NCI-H2196 (cell line): ENCODE results near the gene PDE4DIP.
"Not testable (repeated sequence)": the region's sequence is repeated elsewhere in the genome, so short reads cannot be mapped to it uniquely, and the experiment has no call there.

Experiments
- DNase-seq: peaks from one replicate; lab custom pipeline; 2025; ENCODE audit not compliant: unreplicated experiment; lab: John Stamatoyannopoulos, UW

The PDE4DIP gene

DNA sequence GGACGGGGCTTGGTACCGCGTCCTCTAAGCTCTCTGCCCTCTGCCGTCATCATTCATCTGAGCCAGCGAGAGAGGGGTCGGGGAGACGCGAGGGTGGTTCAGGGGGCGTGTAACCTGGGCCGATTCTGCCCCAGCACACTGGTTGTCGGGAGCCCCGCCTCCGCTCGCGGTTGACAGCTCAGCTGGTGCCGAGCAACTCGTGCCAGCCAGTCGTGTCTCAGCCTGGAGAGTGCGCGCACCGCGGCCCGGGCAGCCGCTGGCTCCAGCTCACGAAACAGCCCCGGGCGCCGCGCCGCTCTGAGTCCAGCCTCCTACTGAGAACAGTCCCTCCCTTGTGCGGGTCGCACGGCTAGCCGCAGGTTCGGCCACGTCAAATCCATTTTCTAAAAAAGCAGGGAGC is at the start of gene PDE4DIP:
Gene PDE4DIP (plus strand): TSS at position 209 of the 400 bp plus-strand sequence. CDS start 347 bp downstream, outside the sequence.
- DNase-seq: not testable (repeated sequence)

DNA sequence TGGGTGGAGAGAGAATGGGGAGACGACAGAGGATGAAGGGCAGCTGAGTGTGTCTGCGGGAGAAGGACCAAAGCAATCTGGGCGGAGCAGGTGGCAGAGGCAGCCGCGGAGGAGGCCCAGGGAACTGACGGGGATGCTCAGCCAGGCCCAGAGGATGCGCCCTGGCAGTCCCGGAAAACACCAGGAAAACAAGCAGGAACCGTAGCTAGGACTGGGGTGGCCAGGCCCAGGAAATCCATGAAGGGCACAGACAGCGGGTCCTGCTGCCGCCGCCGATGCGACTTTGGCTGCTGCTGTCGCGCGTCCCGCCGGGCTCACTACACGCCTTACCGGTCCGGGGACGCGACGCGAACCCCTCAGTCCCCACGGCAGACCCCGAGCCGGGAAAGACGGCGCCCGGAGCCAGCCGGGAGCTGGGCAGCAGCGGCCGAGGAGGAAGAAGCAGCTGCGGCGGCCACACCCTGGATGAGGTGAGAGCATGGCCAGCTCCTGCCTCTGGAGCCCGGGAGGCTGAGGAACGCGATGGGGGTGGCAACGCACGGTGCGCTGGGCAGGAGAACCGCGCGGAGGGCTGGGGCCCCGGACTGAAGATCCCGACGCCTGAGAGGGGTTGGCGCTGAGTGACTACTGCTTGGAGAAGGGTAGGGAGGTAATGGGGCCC is 35.8 kb upstream of the PDE4DIP start:
- DNase-seq: not testable (repeated sequence)

DNA sequence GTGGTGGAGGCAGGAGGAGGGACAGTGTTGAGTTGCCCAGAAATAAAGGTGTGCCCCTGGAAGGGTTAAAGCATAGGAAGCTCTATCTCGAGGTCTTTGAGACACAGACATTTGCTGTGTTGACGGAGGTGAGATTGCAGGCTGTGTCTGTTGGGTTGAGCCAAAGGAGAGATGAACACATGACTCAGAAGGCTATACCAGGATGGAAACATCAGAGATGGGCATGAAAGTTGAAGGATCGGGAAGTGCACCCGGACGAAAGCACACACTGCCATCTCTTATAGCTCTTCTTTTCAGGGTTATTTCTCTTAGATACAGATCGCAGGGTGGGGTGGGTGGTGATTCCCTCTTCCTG is 35.3 kb upstream of the PDE4DIP start:
- not testable (repeated sequence) for DNase-seq

DNA sequence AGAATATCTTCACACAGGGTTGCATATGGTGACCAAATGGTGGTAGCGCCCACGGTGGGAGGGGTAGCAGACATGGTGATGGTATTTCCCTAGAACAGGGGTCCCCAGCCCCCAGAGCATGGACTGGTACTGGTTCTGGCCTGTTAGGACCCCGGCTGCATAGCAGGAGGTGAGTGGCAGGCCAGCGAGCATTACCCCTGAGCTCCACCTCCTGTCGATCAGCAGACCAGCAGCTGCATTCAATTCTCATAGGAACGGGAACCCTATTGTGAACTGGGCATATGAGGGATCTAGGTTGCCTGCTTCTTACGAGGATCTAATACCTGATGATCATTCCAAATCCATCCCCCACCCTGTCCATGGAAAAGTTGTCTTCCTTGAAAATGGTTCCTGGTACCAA is 22.0 kb upstream of the PDE4DIP start:
- not testable (repeated sequence) for DNase-seq

DNA sequence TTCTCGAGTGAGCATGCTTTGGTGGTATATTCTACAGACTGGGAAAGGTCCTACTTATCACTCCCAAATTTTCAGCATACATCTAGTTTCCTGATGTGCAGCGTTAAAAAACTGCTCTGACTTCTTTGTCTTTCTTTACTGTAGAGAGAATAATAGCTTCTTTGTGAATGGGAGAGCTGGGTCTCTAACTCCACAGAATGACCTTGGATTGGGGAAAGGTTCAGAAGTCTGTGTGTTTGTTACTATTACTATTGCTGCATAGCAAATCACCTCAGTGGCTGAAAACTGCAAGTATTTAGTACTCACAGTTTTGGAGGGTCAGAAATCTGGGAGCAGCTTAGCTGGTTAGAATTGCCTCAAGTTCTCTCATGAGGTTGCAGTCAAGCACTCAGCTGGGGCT is 20.4 kb upstream of the PDE4DIP start:
- not testable (repeated sequence) for DNase-seq

DNA sequence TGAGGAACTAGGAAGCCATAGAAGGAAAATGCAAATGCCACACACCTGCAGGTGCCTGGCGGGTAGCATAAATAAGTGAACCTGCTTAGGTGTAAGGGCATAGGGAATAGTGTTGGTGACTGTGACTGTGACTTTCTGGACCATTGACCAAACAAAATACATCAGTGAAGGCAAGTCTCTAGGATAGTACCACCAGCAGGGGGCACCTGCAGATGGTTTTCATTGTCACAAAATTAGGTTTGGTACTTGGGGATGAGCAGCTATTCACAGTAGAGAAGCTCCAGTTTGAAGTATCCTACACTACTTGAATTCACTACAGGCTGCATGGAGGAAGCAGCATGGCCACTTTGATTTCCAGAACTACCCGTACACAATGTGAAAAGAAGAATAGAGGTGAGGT is 19.2 kb upstream of the PDE4DIP start:
- not testable (repeated sequence) for DNase-seq

DNA sequence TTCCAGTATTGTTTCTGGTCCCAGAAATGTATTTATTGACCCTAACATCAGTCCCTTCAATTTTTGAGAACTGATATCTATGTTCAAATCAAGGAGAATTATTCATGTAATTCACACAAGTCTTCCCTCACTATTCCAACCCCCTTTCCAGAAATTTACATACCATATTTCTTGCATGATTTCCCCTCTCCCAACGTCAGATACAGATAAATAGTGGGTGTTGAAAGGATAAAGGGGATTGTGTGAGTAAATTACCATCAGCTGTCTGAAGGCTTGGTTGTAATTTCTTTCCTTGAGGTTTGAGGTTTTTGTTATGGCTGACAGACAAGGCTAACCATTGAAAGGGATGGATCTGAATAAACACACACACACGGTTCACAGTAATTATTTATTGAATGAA is 15.7 kb upstream of the PDE4DIP start:
- not testable (repeated sequence) for DNase-seq

DNA sequence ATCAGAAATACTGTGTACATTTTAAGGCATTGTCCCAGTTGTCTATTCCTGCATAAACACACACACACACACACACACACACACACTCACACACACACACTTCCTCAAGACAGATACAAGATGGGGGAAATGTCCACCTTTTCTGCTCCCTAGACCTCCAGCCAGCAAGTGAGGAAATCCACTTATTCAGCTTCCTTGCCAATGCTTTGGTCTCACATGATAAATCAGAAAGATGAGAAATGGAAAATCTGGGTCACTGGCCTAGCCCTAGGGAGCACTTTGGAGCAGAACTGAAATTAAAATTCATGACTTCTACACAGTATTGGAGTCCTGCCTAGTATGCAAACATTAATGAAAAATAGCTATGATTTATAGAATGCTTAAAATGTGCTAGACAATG is 15.3 kb upstream of the PDE4DIP start:
- DNase-seq: not testable (repeated sequence)

DNA sequence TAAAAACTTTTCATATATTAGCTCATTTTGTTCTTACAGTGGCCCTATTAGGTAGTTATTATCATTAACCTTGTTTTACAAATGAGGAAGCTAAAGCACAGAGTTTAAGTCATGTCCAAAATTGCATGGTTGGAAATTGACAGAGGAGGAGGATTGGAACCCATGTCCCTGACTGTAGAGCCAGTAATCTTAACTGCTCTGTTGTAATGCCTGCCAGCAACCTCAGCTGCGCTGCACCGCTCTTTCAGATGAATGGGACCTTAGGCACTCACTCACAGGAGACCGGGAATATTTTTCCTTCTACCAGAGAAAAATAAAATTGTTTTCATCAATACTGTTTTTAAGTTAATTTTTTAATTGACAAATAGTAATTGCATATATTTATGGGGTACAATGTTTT is 14.9 kb upstream of the PDE4DIP start:
- DNase-seq: not testable (repeated sequence)

DNA sequence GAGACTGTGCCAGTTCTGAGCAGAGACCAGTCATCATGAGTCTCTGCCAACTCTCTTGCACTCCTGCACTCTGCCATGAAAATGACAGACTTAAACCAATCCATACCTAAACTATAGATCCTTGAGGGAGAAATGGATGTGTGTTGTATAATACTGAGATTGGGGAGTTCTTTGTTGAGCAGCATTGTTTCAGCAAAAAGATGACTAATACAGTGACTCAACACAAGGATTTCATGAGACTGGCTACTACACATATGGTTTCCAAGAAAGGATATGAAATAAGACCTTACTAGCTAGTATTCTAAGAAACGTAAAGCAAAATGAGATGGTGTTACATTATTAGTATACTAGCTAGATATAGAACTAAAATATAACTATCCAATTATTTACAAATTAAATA is 3.0 kb upstream of the PDE4DIP start:
- not testable (repeated sequence) for DNase-seq

DNA sequence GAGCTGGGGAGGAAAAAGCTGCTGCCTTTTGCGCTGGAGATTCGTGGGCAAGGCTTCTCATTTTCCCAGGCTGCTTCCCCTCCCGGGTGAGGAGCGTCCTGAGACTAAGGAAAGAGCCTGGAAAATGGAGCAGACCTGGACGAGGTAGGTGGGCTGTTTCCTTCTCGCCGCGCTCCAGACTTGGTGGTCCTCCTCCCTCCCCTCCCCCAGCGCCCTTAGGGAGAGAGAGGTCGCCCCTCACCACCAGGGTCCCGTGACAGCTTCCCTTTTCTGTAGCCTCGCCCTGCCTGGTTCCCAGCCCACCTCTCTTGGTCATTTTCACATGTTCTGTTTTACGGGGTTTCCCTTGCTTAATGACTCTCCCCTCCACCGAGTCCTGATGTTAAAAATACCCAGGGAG is 423 bp downstream of the PDE4DIP start:
- not testable (repeated sequence) for DNase-seq

DNA sequence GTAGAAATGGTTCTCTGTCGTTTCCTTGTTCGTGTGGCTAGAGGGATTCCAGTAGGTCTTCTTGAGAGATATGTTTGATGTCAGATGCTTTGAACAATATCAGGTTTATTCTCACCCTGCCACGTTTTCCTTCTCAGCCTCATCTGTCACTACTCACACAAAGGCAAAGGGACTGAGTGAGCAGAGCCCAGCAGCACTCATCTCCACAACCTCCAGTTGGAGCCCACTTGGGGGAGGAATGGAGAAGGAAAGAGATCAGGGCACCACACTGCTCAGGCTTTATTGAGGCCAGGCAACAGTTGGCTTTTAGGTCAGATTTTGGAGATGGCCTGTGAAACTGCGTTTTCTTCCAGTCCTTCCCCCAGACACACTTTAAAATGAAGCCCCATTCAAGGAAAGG is 840 bp downstream of the PDE4DIP start:
- not testable (repeated sequence) for DNase-seq

DNA sequence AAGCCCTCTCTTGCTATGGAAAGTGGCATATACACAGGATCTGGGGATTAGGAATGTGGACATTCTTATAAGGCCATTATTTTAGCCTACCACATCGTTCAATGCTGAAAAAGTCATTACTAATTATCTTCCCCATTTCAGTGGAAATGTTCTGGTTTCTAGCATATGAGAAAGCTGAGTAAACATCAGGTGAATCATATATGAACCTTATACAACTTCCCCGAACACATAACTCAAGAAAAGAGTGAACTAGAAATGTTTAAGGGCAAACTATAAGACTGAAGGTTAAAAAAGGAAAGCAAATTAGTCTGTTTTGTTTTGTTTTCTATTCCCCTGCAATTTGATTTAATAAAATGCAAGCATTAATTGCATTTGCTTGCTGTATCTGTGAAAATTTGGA is 6.1 kb downstream of the PDE4DIP start:
- not testable (repeated sequence) for DNase-seq

DNA sequence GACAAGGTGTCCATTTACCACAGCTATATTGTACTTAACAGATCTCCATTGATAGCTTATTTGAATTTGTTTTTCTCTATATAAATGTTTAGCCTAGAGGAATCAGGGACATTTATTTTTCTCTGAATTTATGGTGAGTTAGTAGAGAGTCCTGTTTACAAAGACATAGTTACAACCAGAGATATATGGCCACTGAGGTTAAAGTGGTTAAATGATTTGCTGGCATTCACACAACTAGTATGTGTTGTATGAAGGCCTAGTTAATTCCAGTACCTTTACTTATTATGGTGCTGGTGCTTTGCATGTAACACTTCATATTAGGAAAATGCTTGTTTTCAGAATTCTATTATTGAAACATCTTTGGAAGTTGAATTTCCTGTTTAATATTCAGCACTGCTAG is 6.6 kb downstream of the PDE4DIP start:
- not testable (repeated sequence) for DNase-seq

DNA sequence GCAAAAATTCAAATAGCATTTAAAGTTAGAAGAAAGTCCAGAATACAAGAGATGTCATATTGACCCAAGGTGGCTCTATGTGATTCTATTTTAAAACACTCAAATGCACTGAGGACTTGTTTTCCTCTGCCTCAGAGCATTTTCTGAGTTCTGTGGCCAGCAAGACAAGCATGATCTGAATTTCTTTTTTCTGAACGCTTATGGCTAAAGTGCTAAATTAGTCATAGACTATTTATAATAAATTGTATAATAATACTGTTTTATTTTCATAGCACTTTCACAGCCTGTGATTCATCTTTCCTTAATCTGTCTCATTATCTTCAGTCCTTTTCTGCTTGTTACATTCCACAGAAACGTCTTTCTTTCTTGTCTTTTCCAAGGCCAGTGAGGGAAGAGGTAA is 7.5 kb downstream of the PDE4DIP start:
- not testable (repeated sequence) for DNase-seq

DNA sequence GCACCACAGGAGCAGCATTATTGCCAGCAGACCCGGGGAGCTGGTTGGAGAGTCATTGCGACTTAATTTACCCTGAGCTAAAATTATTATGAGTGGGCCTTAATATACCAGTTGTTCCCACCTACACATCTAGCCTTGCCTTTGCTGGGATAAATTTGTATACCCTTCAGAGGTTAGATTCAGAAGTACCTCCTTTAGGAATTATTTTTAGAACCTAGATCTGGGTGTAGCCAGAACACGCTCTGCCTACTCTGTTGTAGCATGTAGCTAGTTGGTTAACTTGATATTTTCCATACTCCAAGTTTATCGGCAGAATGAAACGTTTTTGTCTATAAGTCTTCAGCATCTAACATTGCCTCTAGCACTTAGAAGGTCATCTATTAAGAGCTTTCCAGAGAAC is 9.1 kb downstream of the PDE4DIP start:
- not testable (repeated sequence) for DNase-seq

DNA sequence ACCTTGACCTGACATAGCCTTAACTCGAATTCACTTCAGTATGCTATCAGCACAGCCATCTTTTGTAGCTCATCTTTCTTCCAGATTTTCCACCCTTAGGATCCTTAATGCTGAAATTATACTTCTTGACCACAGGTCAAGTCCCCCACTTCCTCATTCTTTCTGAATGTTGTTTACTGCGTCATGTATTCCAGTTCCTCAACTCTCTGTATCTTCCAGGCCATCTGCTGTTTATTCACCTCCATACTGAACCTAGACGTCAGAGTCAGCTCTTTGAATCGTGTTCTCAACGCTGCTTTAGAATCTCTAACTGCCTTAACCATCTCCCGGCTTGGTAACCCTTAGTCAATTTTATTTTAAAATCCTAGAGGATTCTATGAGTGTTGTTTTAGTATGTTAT is 9.8 kb downstream of the PDE4DIP start:
- not testable (repeated sequence) for DNase-seq

DNA sequence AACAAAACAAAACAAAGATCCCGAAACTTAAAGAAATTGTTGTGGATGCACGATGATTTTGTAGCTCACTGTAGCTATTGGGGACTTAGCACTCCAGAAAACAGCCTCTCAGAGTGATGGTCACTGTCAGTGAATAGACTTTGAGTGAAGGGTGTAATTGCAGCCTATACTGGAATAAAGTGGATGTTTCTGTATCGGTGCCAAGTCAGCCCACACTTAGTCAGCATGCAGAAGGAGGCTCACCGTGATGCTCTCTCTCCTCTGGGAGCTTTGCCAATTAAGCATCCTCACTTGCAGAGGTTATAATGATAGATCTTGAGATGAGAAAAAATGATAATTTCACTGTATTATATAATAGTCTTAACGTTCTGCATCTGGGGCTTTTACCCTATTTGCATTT is 11.1 kb downstream of the PDE4DIP start:
- not testable (repeated sequence) for DNase-seq

DNA sequence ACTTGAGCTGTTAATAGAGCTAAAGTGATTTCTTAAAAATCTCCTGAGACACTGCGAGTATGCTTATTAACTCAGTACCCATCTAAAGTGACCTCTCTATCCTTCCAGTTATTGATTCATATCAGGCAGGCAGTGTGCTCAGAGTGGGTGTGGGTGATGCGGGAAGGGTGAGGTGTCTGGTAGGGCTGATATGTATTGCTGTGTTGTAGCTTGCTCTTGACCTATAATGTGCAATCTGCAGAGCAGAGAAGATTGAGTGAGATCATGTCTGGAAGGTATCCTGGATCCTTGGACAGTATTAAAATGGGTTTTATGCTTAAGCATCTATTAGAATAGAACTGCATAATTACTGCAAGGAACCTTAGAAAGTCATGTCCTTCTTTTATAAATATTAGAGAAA is 15.8 kb downstream of the PDE4DIP start:
- not testable (repeated sequence) for DNase-seq

DNA sequence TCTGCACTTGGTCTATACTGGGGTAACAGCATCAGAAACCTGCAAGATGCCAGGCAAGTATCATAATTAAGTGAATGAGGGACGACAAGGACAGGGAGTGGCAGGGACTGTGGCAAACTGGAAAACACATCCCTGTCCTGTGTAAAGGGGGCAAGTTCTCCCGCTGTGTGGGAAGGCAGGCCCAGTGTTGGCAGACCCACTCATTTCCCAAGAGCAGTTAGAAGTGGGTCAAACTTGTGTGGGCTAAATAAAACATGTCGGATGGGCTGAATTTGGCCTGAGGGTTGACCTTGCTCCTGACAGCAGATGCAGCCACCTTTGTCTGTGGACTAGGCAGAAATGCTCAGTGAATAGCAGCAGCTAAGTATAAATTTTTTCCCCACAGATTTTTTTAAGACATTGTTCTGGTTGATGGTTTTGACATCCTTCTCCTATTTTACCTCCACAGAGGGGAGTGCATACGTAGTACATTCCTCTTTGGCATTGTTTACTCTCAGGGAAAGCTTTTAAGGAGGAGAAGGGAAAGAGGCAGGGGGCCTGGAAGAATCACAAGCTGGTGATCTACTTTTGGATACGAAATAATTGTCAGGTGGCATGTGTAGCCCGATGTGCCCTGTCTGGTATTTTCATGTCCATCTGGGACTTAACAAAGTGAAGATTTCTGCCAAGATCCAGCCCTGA is 16.5 kb downstream of the PDE4DIP start:
- not testable (repeated sequence) for DNase-seq

DNA sequence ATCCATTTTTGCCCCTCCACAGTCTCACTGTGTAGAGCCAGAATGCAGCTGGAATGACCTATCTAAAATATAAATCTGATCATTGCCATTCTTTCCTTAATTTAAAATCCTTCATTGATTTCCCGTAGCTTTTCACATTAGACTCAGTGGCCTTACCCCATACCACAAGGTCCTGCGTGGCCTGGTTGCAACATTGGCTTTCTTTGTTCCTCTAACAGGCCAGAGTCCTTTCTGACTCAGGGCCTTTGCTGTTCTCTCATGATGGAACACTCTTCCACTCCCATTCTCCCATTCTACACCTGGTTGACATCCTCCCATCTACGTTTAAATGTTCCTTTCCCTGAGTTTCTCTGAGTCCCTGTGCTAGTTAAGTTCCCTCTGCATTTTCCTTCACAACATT is 18.4 kb downstream of the PDE4DIP start:
- not testable (repeated sequence) for DNase-seq

DNA sequence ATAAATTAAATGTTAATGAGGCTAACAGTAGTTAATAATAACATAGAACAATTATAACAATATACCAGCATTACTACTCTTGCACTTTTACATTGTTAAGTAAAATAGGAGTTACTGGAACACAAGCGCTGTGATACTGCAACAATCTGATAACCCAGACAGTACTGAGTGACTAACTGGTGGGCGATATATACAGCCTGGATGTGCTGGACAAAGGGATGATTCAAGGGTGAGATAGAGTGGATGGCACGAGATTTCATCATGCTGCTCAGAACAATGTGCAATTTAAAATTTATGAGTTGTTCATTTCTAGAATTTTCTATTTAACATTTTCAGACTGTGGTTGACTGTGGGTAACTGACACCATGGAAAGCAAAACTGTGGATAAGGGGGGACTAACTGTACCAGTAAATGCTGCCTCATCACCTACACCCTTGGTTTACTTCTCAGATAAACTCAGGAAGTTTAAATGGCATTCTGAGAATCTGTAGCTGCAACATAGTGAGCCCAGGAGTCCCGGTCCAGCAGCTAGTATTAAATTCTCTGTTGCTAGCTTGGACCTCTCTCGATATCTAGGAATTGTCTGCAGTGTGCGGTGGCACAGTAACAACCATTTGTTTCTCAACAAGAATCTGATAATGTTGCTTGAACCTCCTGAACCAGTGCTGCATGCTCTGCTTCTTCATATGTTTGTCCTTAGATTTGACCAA is 24.9 kb downstream of the PDE4DIP start:
- not testable (repeated sequence) for DNase-seq
